ENCODE results near the gene BRD9.
"Not testable (repeated sequence)": the region's sequence is repeated elsewhere in the genome, so short reads cannot be mapped to it uniquely, and the experiment has no call there.

DNA sequence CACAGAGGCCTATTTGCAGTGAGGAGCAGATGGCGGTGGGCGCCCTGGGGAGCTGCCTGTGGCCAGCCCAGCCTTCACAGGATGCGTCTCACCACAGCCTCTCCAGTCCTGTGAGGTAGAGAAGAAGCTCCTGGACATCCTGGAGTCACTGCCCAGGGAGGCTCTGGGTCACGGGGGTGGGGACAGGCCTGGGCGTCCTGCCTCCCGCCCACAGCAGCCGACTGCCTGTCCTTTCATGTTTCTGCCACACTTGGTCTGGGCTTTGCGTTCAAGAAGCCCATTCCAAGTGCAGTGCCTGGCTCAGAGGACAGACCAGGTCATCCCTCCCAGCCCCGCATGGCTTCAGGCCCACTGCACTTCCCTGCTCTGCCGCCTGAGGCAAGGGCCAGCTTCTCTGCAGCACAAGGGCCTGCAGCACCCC, 54.2 kb downstream of the BRD9 start:
- TF ChIP-seq, protein P1, sequence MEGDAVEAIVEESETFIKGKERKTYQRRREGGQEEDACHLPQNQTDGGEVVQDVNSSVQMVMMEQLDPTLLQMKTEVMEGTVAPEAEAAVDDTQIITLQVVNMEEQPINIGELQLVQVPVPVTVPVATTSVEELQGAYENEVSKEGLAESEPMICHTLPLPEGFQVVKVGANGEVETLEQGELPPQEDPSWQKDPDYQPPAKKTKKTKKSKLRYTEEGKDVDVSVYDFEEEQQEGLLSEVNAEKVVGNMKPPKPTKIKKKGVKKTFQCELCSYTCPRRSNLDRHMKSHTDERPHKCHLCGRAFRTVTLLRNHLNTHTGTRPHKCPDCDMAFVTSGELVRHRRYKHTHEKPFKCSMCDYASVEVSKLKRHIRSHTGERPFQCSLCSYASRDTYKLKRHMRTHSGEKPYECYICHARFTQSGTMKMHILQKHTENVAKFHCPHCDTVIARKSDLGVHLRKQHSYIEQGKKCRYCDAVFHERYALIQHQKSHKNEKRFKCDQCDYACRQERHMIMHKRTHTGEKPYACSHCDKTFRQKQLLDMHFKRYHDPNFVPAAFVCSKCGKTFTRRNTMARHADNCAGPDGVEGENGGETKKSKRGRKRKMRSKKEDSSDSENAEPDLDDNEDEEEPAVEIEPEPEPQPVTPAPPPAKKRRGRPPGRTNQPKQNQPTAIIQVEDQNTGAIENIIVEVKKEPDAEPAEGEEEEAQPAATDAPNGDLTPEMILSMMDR (IDR thresholded peaks at IDR 0.05; ENCODE audit: low read length): not testable (repeated sequence)
- not testable (repeated sequence) for TF ChIP-seq EZH2 (IDR thresholded peaks at IDR 0.05; ENCODE audit: borderline replicate concordance, low read length)
